HCT116 (cell line): ENCODE results near the gene SEC24B.

Experiments used
- CBX3 ChIP-seq: IDR thresholded peaks from 2 replicates; pipeline ENCODE4 v1.6.1; 2012; ENCODE audit warnings: low read depth
- TCF7L2 ChIP-seq: IDR thresholded peaks from 2 replicates; pipeline ENCODE4 v1.7.0; 2011; ENCODE audit warnings: borderline replicate concordance, inconsistent platforms; ENCODE audit not compliant: insufficient read depth, insufficient read length; ENCODE audit errors: extremely low read depth

GRCh38 chr4:109511414-109511813 lies 77.8 kb downstream of the SEC24B start:
- no peak for TF ChIP-seq TCF7L2
- TF ChIP-seq CBX3: no peak
